ENCODE measurements around the gene CELF2. TPM values are rescaled to one million over a fixed set of nuclear protein-coding genes. Genes with fewer than 3 reads are reported as not detected.

Gene CELF2
- total and polyA plus RNA-seq, 2 donors from 2014 or later, result 1.7 to 39.2 TPM

DNA sequence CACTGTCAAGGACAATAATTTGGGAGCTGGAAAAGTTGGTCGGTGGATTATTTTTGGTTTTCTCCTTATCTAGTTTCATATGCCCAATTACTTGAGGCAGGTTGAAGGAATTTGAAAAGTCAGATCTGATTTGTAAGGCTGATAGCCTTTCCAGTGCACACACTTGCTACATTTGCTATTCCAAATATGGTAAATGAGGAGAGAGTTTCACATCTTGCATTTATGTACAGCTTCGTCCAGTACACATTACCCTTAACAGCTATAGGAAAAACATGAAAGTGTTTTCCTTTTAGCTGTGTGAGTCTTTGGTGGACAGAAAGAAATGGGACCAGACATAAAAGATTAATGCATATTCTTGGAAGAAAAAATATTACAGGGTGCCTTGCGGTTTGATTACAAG is 201.8 kb downstream of the CELF2 start:
- intact Hi-C loops (cut with DNase I), result no loop called here
- TF ChIP-seq, protein P1, sequence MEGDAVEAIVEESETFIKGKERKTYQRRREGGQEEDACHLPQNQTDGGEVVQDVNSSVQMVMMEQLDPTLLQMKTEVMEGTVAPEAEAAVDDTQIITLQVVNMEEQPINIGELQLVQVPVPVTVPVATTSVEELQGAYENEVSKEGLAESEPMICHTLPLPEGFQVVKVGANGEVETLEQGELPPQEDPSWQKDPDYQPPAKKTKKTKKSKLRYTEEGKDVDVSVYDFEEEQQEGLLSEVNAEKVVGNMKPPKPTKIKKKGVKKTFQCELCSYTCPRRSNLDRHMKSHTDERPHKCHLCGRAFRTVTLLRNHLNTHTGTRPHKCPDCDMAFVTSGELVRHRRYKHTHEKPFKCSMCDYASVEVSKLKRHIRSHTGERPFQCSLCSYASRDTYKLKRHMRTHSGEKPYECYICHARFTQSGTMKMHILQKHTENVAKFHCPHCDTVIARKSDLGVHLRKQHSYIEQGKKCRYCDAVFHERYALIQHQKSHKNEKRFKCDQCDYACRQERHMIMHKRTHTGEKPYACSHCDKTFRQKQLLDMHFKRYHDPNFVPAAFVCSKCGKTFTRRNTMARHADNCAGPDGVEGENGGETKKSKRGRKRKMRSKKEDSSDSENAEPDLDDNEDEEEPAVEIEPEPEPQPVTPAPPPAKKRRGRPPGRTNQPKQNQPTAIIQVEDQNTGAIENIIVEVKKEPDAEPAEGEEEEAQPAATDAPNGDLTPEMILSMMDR (IDR thresholded peaks at IDR 0.05; ENCODE audit: borderline replicate concordance, extremely low read depth, insufficient read depth), result no peak
- no peak for FAIRE-seq
- Histone ChIP-seq H3K4me3 (ENCODE audit: low read length in 3 of 3) (no peak overlapping the region), H3K27me3 (ENCODE audit: control insufficient read depth, insufficient read depth, low read length) (no peaks in the 10 kb centered on the region), H3K36me3 (ENCODE audit: control insufficient read depth in 2 of 3, insufficient read depth in 3 of 3, low read length in 3 of 3) (no peaks in the 10 kb centered on the region), H3K27ac (ENCODE audit: low read depth in 2 of 2, low read length in 2 of 2) (no peak overlapping the region), H3K9me3 (ENCODE audit: control insufficient read depth in 2 of 3, insufficient read depth in 1 of 3, low read length in 3 of 3) (no peaks in the 10 kb centered on the region), H3K9ac (ENCODE audit: low read length in 3 of 3) (no peak overlapping the region), H3K4me1 (ENCODE audit: control insufficient read depth in 2 of 3, insufficient read depth in 2 of 3, low read depth in 1 of 3, low read length in 3 of 3) (no peaks in the 10 kb centered on the region)
- no peak for DNase-seq

DNA sequence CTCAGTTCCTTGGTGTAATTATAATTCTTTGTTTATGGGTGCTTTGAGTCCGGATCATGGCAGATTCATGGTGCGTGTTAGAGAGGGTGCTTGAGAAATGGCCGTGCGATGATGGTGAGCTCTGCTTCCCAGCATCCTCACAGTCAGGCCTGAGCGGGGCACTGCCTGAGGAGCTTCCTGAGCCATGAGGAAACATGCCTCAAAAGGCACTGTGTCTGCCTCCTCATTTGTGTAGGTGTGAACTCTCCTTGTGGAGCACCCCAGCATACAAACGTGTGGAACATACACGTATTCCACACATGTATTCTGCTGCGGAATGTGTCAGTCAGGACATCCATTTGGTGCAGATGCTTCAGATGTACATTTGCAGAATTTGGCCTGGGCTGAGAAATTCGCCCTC is 205.4 kb downstream of the CELF2 start:
- intact Hi-C loops (cut with DNase I), result no loop called here
- no peak for DNase-seq
- no peaks in the 10 kb centered on the region for H3K4me1 ChIP-seq (ENCODE audit: control insufficient read depth in 2 of 3, insufficient read depth in 2 of 3, low read depth in 1 of 3, low read length in 3 of 3)
- no peak overlapping the region for H3K27ac ChIP-seq (ENCODE audit: low read depth in 2 of 2, low read length in 2 of 2)
- TF ChIP-seq, protein P1 (IDR thresholded peaks at IDR 0.05; ENCODE audit: borderline replicate concordance, extremely low read depth, insufficient read depth), result no peak
- H3K9me3 ChIP-seq (ENCODE audit: control insufficient read depth in 2 of 3, insufficient read depth in 1 of 3, low read length in 3 of 3), result no peaks in the 10 kb centered on the region
- no peak overlapping the region for H3K9ac ChIP-seq (ENCODE audit: low read length in 3 of 3)
- H3K4me3 ChIP-seq (ENCODE audit: low read length in 3 of 3), result no peak overlapping the region
- no peak for FAIRE-seq
- H3K27me3 ChIP-seq (ENCODE audit: control insufficient read depth, insufficient read depth, low read length), result no peaks in the 10 kb centered on the region
- no peaks in the 10 kb centered on the region for H3K36me3 ChIP-seq (ENCODE audit: control insufficient read depth in 2 of 3, insufficient read depth in 3 of 3, low read length in 3 of 3)

DNA sequence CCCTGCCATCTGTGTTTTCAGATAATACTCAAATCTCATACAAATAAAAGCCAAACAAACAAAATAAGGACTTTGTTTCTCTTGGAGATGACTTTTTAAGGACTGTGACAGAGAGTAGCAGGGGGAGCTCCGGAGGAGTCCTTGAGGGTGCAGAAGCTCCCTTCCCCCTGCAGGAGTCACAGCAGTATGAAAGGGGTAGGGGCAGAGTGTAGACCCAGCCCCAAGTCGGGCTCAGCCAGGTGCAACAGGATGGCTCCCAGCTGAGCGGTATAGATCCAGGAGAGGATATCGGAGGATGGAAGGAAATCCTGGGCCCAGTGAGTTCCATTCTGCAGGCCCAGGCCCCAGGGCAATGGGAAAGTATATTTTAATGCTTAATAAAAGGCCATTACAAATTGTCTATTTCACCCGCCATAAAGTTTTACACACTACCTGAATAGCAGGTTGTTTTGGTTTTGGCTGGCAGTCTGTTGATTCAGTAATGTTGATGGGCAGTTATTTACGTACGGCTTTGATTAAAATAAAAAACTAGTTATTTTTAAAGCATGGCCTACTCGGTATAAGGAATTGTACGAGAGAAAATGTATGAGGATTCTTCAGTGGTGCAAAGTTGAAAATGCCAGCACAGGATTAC is 206.0 kb downstream of the CELF2 start:
- no peaks in the 10 kb centered on the region for H3K36me3 ChIP-seq (ENCODE audit: control insufficient read depth in 2 of 3, insufficient read depth in 3 of 3, low read length in 3 of 3)
- TF ChIP-seq, protein P1 (IDR thresholded peaks at IDR 0.05; ENCODE audit: borderline replicate concordance, extremely low read depth, insufficient read depth), result no peak
- DNase-seq, result peak in 2 of 5 donors; percentile 29 to 56
- no peaks in the 10 kb centered on the region for H3K4me1 ChIP-seq (ENCODE audit: control insufficient read depth in 2 of 3, insufficient read depth in 2 of 3, low read depth in 1 of 3, low read length in 3 of 3)
- H3K27me3 ChIP-seq (ENCODE audit: control insufficient read depth, insufficient read depth, low read length), result no peaks in the 10 kb centered on the region
- no peak overlapping the region for H3K9ac ChIP-seq (ENCODE audit: low read length in 3 of 3)
- no peak overlapping the region for H3K27ac ChIP-seq (ENCODE audit: low read depth in 2 of 2, low read length in 2 of 2)
- H3K9me3 ChIP-seq (ENCODE audit: control insufficient read depth in 2 of 3, insufficient read depth in 1 of 3, low read length in 3 of 3), result no peaks in the 10 kb centered on the region
- FAIRE-seq, result no peak
- H3K4me3 ChIP-seq (ENCODE audit: low read length in 3 of 3), result no peak overlapping the region
- intact Hi-C loops (cut with DNase I), result no loop called here

DNA sequence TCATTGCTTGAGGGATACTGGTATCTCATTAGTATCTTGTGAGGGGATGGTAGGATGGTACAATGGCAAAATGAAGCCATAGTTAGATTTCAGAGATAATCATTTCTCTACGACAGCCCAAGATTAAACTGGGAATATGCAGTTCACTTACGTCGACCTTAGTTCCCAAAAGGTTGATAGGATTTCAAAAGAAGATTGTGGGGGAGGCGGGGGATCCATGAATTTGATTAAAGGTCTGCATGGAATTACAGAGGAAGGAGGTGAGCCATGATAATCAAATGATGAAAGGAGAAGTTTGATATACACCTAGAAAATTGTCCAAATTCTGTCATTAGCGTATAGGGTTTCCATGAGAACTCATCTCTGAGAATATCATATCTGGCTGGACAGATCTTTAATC is 206.6 kb downstream of the CELF2 start:
- TF ChIP-seq, protein P1 (IDR thresholded peaks at IDR 0.05; ENCODE audit: borderline replicate concordance, extremely low read depth, insufficient read depth), result no peak
- intact Hi-C loops (cut with DNase I), result no loop called here
- H3K36me3 ChIP-seq (ENCODE audit: control insufficient read depth in 2 of 3, insufficient read depth in 3 of 3, low read length in 3 of 3), result no peaks in the 10 kb centered on the region
- no peaks in the 10 kb centered on the region for H3K4me1 ChIP-seq (ENCODE audit: control insufficient read depth in 2 of 3, insufficient read depth in 2 of 3, low read depth in 1 of 3, low read length in 3 of 3)
- DNase-seq, result no peak
- no peak overlapping the region for H3K27ac ChIP-seq (ENCODE audit: low read depth in 2 of 2, low read length in 2 of 2)
- H3K9ac ChIP-seq (ENCODE audit: low read length in 3 of 3), result no peak overlapping the region
- no peak overlapping the region for H3K4me3 ChIP-seq (ENCODE audit: low read length in 3 of 3)
- no peaks in the 10 kb centered on the region for H3K9me3 ChIP-seq (ENCODE audit: control insufficient read depth in 2 of 3, insufficient read depth in 1 of 3, low read length in 3 of 3)
- H3K27me3 ChIP-seq (ENCODE audit: control insufficient read depth, insufficient read depth, low read length), result no peaks in the 10 kb centered on the region
- FAIRE-seq, result no peak

All from kidney (tissue), 14 donors.